Upper lobe of right lung (tissue), 1 donor: ENCODE measurements around the gene SF3B2. TPM values are rescaled to one million over a fixed set of nuclear protein-coding genes. Genes with fewer than 3 reads are reported as not detected.

Experiments used
- ATAC-seq: fragments of 200-7000 bp; cut with Tn5 transposase; one replicate; pipeline ENCODE4 v1.9.1; 2020; ENCODE audit warnings: mild to moderate bottlenecking, moderate library complexity
- DNase-seq: peaks from one replicate; pipeline ENCODE4 v3.0.0-alpha.2; 2020
- H3K27ac ChIP-seq: fragments of 200-600 bp; one replicate; pipeline ENCODE4 v1.8.0; 2022
- H3K27me3 ChIP-seq: fragments of 200-600 bp; one replicate; pipeline ENCODE4 v1.8.0; 2022; ENCODE audit warnings: mild to moderate bottlenecking
- H3K36me3 ChIP-seq: fragments of 200-600 bp; one replicate; pipeline ENCODE4 v1.8.0; 2022
- H3K4me1 ChIP-seq: fragments of 200-600 bp; one replicate; pipeline ENCODE4 v1.8.0; 2022
- H3K4me3 ChIP-seq: fragments of 200-600 bp; one replicate; pipeline ENCODE4 v1.8.0; 2022; ENCODE audit warnings: mild to moderate bottlenecking
- H3K9me3 ChIP-seq: fragments of 200-600 bp; one replicate; pipeline ENCODE4 v1.8.0; 2022
- CTCF ChIP-seq: fragments of 200-600 bp; IDR thresholded peaks from one replicate; pipeline ENCODE4 v1.8.0; 2022; ENCODE audit warnings: antibody characterized with exemption
- intact Hi-C: fragments of 100-400 bp; cut with DNase I; formaldehyde crosslinking; loops from one replicate; pipeline ENCODE4 v1.11.0; 2022
- total RNA-seq: library from RNA; stranded (reverse); fragmentation: NEBNext Ultra II Directional; extraction: Animal tissue kit (Norgen Biotek cat#: 25700); gene quantifications from one replicate; pipeline ENCODE4 v1.2.1, GENCODE V29; 2021
- donor health status: DM: no; HTN: yes; CAD: no; lungs with severe emphysema.

SF3B2 gene
- total RNA-seq, 1 donor from 2014 or later: 149 TPM

GRCh38 chr11:66081505-66081904, 29.3 kb downstream of the SF3B2 start:
- ATAC-seq (peak; percentile 90), DNase-seq (no peak)
- H3K27ac ChIP-seq: peak overlapping the region; percentile 55
- H3K4me1 ChIP-seq: peaks cover 45% of the 10 kb centered on the region
- no peaks in the 10 kb centered on the region for H3K9me3 ChIP-seq
- no peak overlapping the region for H3K4me3 ChIP-seq
- no peak for TF ChIP-seq CTCF
- H3K27me3 ChIP-seq: no peaks in the 10 kb centered on the region
- intact Hi-C loops: no loop called here
- no peaks in the 10 kb centered on the region for H3K36me3 ChIP-seq

GRCh38 chr11:66082946-66083698, 31.0 kb downstream of the SF3B2 start:
- no peaks in the 10 kb centered on the region for H3K9me3 ChIP-seq
- intact Hi-C loops: no loop called here
- no peak overlapping the region for H3K27ac ChIP-seq
- H3K4me1 ChIP-seq: peaks cover 45% of the 10 kb centered on the region
- TF ChIP-seq CTCF: no peak
- no peak overlapping the region for H3K4me3 ChIP-seq
- no peaks in the 10 kb centered on the region for H3K36me3 ChIP-seq
- ATAC-seq (no peak), DNase-seq (no peak)
- no peaks in the 10 kb centered on the region for H3K27me3 ChIP-seq

GRCh38 chr11:66083767-66084166, 31.6 kb downstream of the SF3B2 start:
- H3K4me3 ChIP-seq: no peak overlapping the region
- no peaks in the 10 kb centered on the region for H3K36me3 ChIP-seq
- H3K27me3 ChIP-seq: no peaks in the 10 kb centered on the region
- H3K4me1 ChIP-seq: peaks cover 45% of the 10 kb centered on the region
- DNase-seq (no peak), ATAC-seq (no peak)
- TF ChIP-seq CTCF: no peak
- no peak overlapping the region for H3K27ac ChIP-seq
- intact Hi-C loops: no loop called here
- no peaks in the 10 kb centered on the region for H3K9me3 ChIP-seq

- DNase-seq (no peak), ATAC-seq (no peak)
- Histone ChIP-seq H3K4me3 (no peak overlapping the region), H3K36me3 (no peaks in the 10 kb centered on the region), H3K9me3 (no peaks in the 10 kb centered on the region), H3K27me3 (no peaks in the 10 kb centered on the region), H3K27ac (no peak overlapping the region), H3K4me1 (peaks cover 45% of the 10 kb centered on the region)
- intact Hi-C loops: no loop called here
- TF ChIP-seq CTCF: no peak
Measured at GRCh38 chr11:66084821-66085475, 32.8 kb downstream of the SF3B2 start.

GRCh38 chr11:66087148-66087908, 35.2 kb downstream of the SF3B2 start:
- peaks cover 24% of the 10 kb centered on the region for H3K4me1 ChIP-seq
- intact Hi-C loops: no loop called here
- no peaks in the 10 kb centered on the region for H3K9me3 ChIP-seq
- no peak overlapping the region for H3K27ac ChIP-seq
- ATAC-seq (no peak), DNase-seq (no peak)
- H3K4me3 ChIP-seq: no peak overlapping the region
- H3K27me3 ChIP-seq: no peaks in the 10 kb centered on the region
- no peak for TF ChIP-seq CTCF
- no peaks in the 10 kb centered on the region for H3K36me3 ChIP-seq
